ENCODE results near the gene RSPH9.

DNA sequence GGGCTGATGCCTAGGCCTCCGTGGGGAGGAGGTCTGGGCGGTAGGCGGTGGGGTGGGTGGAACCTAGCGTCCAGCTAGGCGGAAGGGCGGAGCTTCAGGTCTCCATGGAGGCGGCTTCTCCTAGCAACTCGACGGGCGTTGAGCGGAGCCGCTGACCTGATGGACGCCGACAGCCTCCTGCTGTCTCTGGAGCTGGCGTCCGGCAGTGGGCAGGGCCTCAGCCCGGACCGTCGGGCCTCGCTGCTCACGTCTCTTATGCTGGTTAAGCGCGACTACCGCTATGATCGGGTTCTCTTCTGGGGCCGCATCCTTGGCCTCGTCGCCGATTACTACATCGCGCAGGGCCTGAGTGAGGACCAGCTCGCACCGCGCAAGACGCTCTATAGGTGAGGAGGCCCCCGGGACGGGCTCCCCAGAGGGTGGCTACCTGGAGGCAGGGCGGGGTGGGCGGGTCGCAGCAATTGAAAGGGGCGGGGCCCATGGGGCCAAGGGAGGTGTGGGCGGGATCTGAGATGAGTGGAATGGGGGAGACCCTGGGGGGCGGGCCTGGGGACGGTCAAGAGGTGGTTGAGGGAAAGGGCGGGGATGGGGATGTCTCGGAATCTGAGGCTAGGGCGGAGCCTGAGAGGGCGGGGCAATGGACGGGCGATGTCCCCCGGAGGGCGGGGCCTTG lies at the start of gene RSPH9:
- TF ChIP-seq, protein P1, sequence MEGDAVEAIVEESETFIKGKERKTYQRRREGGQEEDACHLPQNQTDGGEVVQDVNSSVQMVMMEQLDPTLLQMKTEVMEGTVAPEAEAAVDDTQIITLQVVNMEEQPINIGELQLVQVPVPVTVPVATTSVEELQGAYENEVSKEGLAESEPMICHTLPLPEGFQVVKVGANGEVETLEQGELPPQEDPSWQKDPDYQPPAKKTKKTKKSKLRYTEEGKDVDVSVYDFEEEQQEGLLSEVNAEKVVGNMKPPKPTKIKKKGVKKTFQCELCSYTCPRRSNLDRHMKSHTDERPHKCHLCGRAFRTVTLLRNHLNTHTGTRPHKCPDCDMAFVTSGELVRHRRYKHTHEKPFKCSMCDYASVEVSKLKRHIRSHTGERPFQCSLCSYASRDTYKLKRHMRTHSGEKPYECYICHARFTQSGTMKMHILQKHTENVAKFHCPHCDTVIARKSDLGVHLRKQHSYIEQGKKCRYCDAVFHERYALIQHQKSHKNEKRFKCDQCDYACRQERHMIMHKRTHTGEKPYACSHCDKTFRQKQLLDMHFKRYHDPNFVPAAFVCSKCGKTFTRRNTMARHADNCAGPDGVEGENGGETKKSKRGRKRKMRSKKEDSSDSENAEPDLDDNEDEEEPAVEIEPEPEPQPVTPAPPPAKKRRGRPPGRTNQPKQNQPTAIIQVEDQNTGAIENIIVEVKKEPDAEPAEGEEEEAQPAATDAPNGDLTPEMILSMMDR (IDR thresholded peaks at IDR 0.05) = no peak
- no peak for TF ChIP-seq POLR2A (IDR thresholded peaks at IDR 0.05)

Data from heart left ventricle (tissue), 13 donors.